H1 (cell line): ENCODE data around the gene CNTNAP1. TPM values are rescaled to one million over a fixed set of nuclear protein-coding genes. Genes with fewer than 3 reads are reported as not detected.

Experiments
- CTCF ChIA-PET: fragments of 300-600 bp; sonication (Branson Sonifier 250); formaldehyde crosslinking; loops from one replicate; lab custom pipeline; 2021; ENCODE audit not compliant: partially characterized antibody; lab: Charles Lee
- POLR2A ChIA-PET: fragments of 300-600 bp; sonication (Branson Sonifier 250); formaldehyde crosslinking; loops from one replicate; lab custom pipeline; 2021; ENCODE audit warnings: inconsistent platforms; ENCODE audit not compliant: partially characterized antibody; lab: Charles Lee
- DNase-seq, 2 experiments: peaks; one replicate each; pipeline versions ENCODE4 v3.0.0 to v3.0.0-alpha.2; 2010 to 2022; ENCODE audit warnings: low spot score in 2 of 2, low read depth in 1 of 2, mixed read lengths in 1 of 2
- FAIRE-seq: peaks from 2 replicates; lab custom pipeline; 2011; peaks lifted over from hg19 to GRCh38; lab: Jason Lieb, UNC
- H2AFZ ChIP-seq: 2 replicates; pipeline ENCODE4 v1.8.1; 2012; ENCODE audit warnings: low read length, inconsistent platforms
- H2AK5ac ChIP-seq: 2 replicates; pipeline ENCODE4 v1.6.1; 2013; ENCODE audit warnings: low read depth, low read length
- H2BK120ac ChIP-seq: replicated peaks from 2 replicates; pipeline ENCODE3; 2013; ENCODE audit warnings: low read depth, low read length, inconsistent platforms
- H2BK12ac ChIP-seq: 2 replicates; pipeline ENCODE4 v1.6.1; 2013; ENCODE audit warnings: low read depth, low read length
- H2BK15ac ChIP-seq: 2 replicates; pipeline ENCODE4 v1.6.1; 2013; ENCODE audit warnings: low read length
- H2BK20ac ChIP-seq: 2 replicates; pipeline ENCODE4 v1.6.1; 2013; ENCODE audit warnings: low read length
- H2BK5ac ChIP-seq: 2 replicates; pipeline ENCODE4 v1.6.1; 2013; ENCODE audit warnings: low read depth, low read length
- H3K14ac ChIP-seq: 2 replicates; pipeline ENCODE4 v1.6.1; 2013; ENCODE audit warnings: inconsistent platforms; ENCODE audit not compliant: insufficient read length
- H3K18ac ChIP-seq: 2 replicates; pipeline ENCODE4 v1.6.1; 2013; ENCODE audit warnings: low read length; ENCODE audit errors: extremely low read depth
- H3K23ac ChIP-seq: 2 replicates; pipeline ENCODE4 v1.6.1; 2013; ENCODE audit warnings: inconsistent platforms; ENCODE audit not compliant: insufficient read length
- H3K23me2 ChIP-seq: 2 replicates; pipeline ENCODE4 v1.6.1; 2013; ENCODE audit warnings: low read depth, low read length
- H3K27ac ChIP-seq: 2 replicates; pipeline ENCODE4 v1.6.1; 2011; ENCODE audit warnings: low read depth, low read length, inconsistent platforms
- H3K27me3 ChIP-seq, 4 experiments: replicated peaks in 1 of 4; 1 replicate in 1 of 4; 2 replicates in 3 of 4; pipeline versions ENCODE4 v1.6.1 to v1.8.1; 2011 to 2013; ENCODE audit warnings: low read length in 3 of 4, mild to moderate bottlenecking in 3 of 4, inconsistent platforms in 2 of 4, mixed read lengths in 2 of 4, moderate library complexity in 1 of 4; ENCODE audit not compliant: control insufficient read depth in 3 of 4, insufficient read depth in 3 of 4; ENCODE audit errors: extremely low read depth in 1 of 4
- H3K36me3 ChIP-seq, 4 experiments: 2 replicates each; pipeline versions ENCODE4 v1.6.1 to v1.8.1; 2011 to 2013; ENCODE audit warnings: mild to moderate bottlenecking in 4 of 4, low read length in 3 of 4, moderate library complexity in 2 of 4, control low read depth in 1 of 4, inconsistent platforms in 1 of 4; ENCODE audit not compliant: insufficient read depth in 4 of 4, control insufficient read depth in 2 of 4
- H3K4ac ChIP-seq: replicated peaks from 2 replicates; pipeline ENCODE3; 2013; ENCODE audit warnings: low read length, low read depth, mixed read lengths, inconsistent platforms; ENCODE audit not compliant: insufficient read length
- H3K4me1 ChIP-seq, 4 experiments: replicated peaks in 1 of 4; 1 replicate in 1 of 4; 2 replicates in 3 of 4; pipeline versions ENCODE4 v1.6.1 to v1.8.1; 2011 to 2013; ENCODE audit warnings: low read length in 3 of 4, inconsistent platforms in 2 of 4, mixed read lengths in 1 of 4; ENCODE audit not compliant: insufficient read depth in 4 of 4, control insufficient read depth in 3 of 4
- H3K4me2 ChIP-seq, 2 experiments: 2 replicates each; pipeline versions ENCODE4 v1.6.1 to v1.8.1; 2011 to 2013; ENCODE audit warnings: low read depth in 2 of 2, low read length in 2 of 2, control low read depth in 1 of 2, inconsistent platforms in 1 of 2, mild to moderate bottlenecking in 1 of 2; ENCODE audit not compliant: insufficient read depth in 1 of 2
- H3K4me3 ChIP-seq, 4 experiments: fragments of 200-600, 300-600 bp in 1 of 4; sonication (generic), shearing (Covaris generic), sonication (Bioruptor Twin) in 1 of 4; 2 replicates each; pipeline versions ENCODE4 v1.5.1 to v1.8.1; 2011 to 2016; ENCODE audit warnings: low read length in 4 of 4, low read depth in 3 of 4, control low read depth in 2 of 4, inconsistent platforms in 2 of 4, mild to moderate bottlenecking in 2 of 4, mixed read lengths in 1 of 4, moderate library complexity in 1 of 4; ENCODE audit not compliant: insufficient read depth in 2 of 4; ENCODE audit errors: extremely low read depth in 1 of 4
- H3K56ac ChIP-seq: replicated peaks from 2 replicates; pipeline ENCODE3; 2013; ENCODE audit warnings: low read depth, mild to moderate bottlenecking, mixed read lengths, low read length, inconsistent platforms; ENCODE audit not compliant: insufficient read length
- H3K79me1 ChIP-seq: 2 replicates; pipeline ENCODE4 v1.6.1; 2013; ENCODE audit warnings: low read depth, low read length, control low read depth
- H3K79me2 ChIP-seq, 2 experiments: 2 replicates each; pipeline versions ENCODE4 v1.6.1 to v1.8.1; 2012 to 2013; ENCODE audit warnings: low read length in 2 of 2, mild to moderate bottlenecking in 2 of 2, inconsistent platforms in 1 of 2; ENCODE audit not compliant: insufficient read depth in 2 of 2, control insufficient read depth in 1 of 2
- H3K9ac ChIP-seq, 4 experiments: replicated peaks in 1 of 4; 1 replicate in 1 of 4; 2 replicates in 3 of 4; pipeline versions ENCODE4 v1.6.1 to v1.8.1; 2011 to 2013; ENCODE audit warnings: low read depth in 3 of 4, low read length in 3 of 4, control low read depth in 2 of 4, mild to moderate bottlenecking in 2 of 4, moderate library complexity in 2 of 4, inconsistent platforms in 1 of 4; ENCODE audit errors: extremely low read depth in 1 of 4
- H3K9me3 ChIP-seq, 2 experiments: 2 replicates each; pipeline versions ENCODE4 v1.6.1 to v1.8.1; 2012 to 2013; ENCODE audit warnings: mild to moderate bottlenecking in 2 of 2, moderate library complexity in 2 of 2, control low read depth in 1 of 2, inconsistent platforms in 1 of 2, low read depth in 1 of 2, low read length in 1 of 2, mixed read lengths in 1 of 2; ENCODE audit not compliant: insufficient read depth in 2 of 2
- H4K20me1 ChIP-seq, 2 experiments: replicated peaks in 1 of 2; 2 replicates each; pipeline versions ENCODE3 to v1.8.1; 2011 to 2013; ENCODE audit warnings: inconsistent platforms in 2 of 2, low read length in 2 of 2, mild to moderate bottlenecking in 1 of 2; ENCODE audit not compliant: insufficient read depth in 2 of 2, control insufficient read depth in 1 of 2
- H4K5ac ChIP-seq: 2 replicates; pipeline ENCODE4 v1.6.1; 2013; ENCODE audit warnings: low read length, low read depth, mixed read lengths, inconsistent platforms; ENCODE audit not compliant: insufficient read length
- H4K8ac ChIP-seq: 2 replicates; pipeline ENCODE4 v1.8.0; 2013; ENCODE audit warnings: mild to moderate bottlenecking, moderate library complexity, low read length, inconsistent platforms; ENCODE audit not compliant: insufficient read depth; ENCODE audit errors: extremely low read depth
- H4K91ac ChIP-seq: replicated peaks from 2 replicates; pipeline ENCODE3; 2013; ENCODE audit warnings: low read length, mixed read lengths, inconsistent platforms; ENCODE audit not compliant: insufficient read length
- CEBPB ChIP-seq: IDR thresholded peaks from 2 replicates; pipeline ENCODE4 v1.6.1; 2012; ENCODE audit warnings: low read depth, low read length
- CREB1 ChIP-seq: IDR thresholded peaks from 2 replicates; pipeline ENCODE4 v1.6.1; 2012; ENCODE audit warnings: inconsistent platforms
- EZH2 ChIP-seq: fragments of 200-600 bp; sonication (generic); IDR thresholded peaks from 2 replicates; pipeline ENCODE4 v1.7.1; 2012; ENCODE audit warnings: low read depth, mild to moderate bottlenecking, moderate library complexity, low read length, inconsistent platforms; ENCODE audit not compliant: severe bottlenecking
- FOSL1 ChIP-seq: IDR thresholded peaks from 2 replicates; pipeline ENCODE4 v1.6.1; 2011; ENCODE audit warnings: mild to moderate bottlenecking, low read depth, low read length, moderate library complexity; ENCODE audit not compliant: insufficient read depth
- KDM5A ChIP-seq: fragments of 200-600 bp; IDR thresholded peaks from 2 replicates; pipeline ENCODE4 v1.7.1; 2012; ENCODE audit warnings: mild to moderate bottlenecking, low read length, inconsistent platforms, mixed read lengths
- POLR2AphosphoS5 ChIP-seq: IDR thresholded peaks from 2 replicates; pipeline ENCODE4 v1.6.1; 2011; ENCODE audit warnings: low read depth, low read length
- RAD21 ChIP-seq, 2 experiments: IDR thresholded peaks in 1 of 2; conservative IDR thresholded peaks in 1 of 2; 2 replicates each; pipeline ENCODE4 v1.6.1; 2011; ENCODE audit warnings: low read depth in 2 of 2, low read length in 2 of 2, improper control_type of control experiment in 1 of 2, inconsistent platforms in 1 of 2, mild to moderate bottlenecking in 1 of 2, moderate library complexity in 1 of 2
- SP1 ChIP-seq: IDR thresholded peaks from 2 replicates; pipeline ENCODE4 v1.6.1; 2011; ENCODE audit warnings: low read depth, low read length
- SP2 ChIP-seq: IDR thresholded peaks from 2 replicates; pipeline ENCODE4 v1.6.1; 2012; ENCODE audit warnings: mild to moderate bottlenecking, low read length, inconsistent platforms
- SP4 ChIP-seq: IDR thresholded peaks from 2 replicates; pipeline ENCODE4 v1.6.1; 2012; ENCODE audit warnings: low read length, inconsistent platforms
- WGBS, 2 experiments: shearing (Covaris generic) in 1 of 2; methylation state at CpG; one replicate each; pipeline versions ENCODE4 v1.1.6 to v1.1.7; 2013 to 2015; ENCODE audit warnings: low lambda C conversion rate in 2 of 2, mixed read lengths in 2 of 2, inconsistent platforms in 1 of 2, low coverage in 1 of 2, missing lambda C conversion rate in 1 of 2; ENCODE audit not compliant: insufficient replicate concordance in 2 of 2, insufficient coverage in 1 of 2, insufficient read length in 1 of 2; ENCODE audit errors: extremely low coverage in 1 of 2, missing lambda C conversion rate in 1 of 2; 5-methylcytosine and 5-hydroxymethylcytosine counted together
- polyA plus RNA-seq, 7 experiments: library from polyadenylated mRNA; depleted of rRNA in 3 of 7; stranded (reverse) in 5 of 7; unstranded in 2 of 7; fragments of >200 nt in 5 of 7; fragments of 200-250 nt in 2 of 7; gene quantifications; 1 replicate in 5 of 7; 2 replicates in 1 of 7; 4 replicates in 1 of 7; pipeline versions ENCODE4 v1.2.1 to v1.2.3, GENCODE V29; 2011 to 2013; ENCODE audit warnings: missing spikeins in 2 of 7, mixed read lengths in 2 of 7
- total RNA-seq: library from RNA; stranded (reverse); fragmentation: NEBNext Ultra II Directional; extraction: Animal tissue kit (Norgen Biotek cat#: 25700); gene quantifications from 2 replicates; pipeline ENCODE4 v1.2.1, GENCODE V29; 2021
- TF ChIP-seq, protein P1 (sequence below), 3 experiments: IDR thresholded peaks; 1 replicate in 2 of 3; 2 replicates in 1 of 3; pipeline versions ENCODE4 v1.5.1 to v1.6.1; 2011; ENCODE audit warnings: low read length in 3 of 3, mild to moderate bottlenecking in 3 of 3, inconsistent platforms in 2 of 3, low read depth in 1 of 3, moderate library complexity in 1 of 3; ENCODE audit not compliant: insufficient read depth in 1 of 3; ENCODE audit errors: control extremely low read depth in 1 of 3

The CNTNAP1 gene
- total and polyA plus RNA-seq, 2 of the 8 experiments (the other 6 are each of a cell fraction or from before 2014, with no cell fraction given), result 4.7 to 10.0 TPM

DNA sequence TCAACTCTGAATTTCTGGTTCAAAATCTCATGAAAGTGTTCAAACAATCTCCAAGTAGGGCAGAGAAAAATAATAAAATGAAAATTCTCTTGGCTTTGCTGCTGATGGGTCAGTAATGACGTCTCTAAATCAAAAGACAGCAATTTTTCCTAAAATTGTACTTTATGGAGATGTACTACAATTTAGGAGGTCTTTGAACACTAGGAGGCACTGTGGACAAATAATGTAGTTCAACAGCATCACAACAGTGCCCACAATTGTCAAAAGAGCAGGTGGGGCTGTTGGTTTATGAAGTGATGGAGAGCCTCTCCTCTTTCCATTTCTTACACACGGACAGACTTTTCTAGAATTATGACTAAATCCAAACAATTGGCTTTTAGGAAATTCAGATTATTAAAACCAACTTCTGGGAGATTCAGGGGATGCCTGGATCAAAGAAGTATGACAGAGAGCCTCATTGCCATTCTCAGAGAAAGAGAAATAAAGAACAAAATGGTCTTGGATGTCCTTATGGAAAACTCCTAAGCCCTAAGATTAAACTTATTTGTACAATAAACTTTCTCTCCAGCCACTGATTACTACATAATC lies 38.8 kb downstream of the CNTNAP1 start:
- DNase-seq, result no peak
- Histone ChIP-seq H3K4me1 (no peaks in the 10 kb centered on the region), H3K56ac (no peak overlapping the region), H2BK15ac (no peak overlapping the region), H2BK20ac (no peak overlapping the region), H4K5ac (no peak overlapping the region), H2BK5ac (no peak overlapping the region), H3K18ac (no peak overlapping the region), H3K79me1 (no peaks in the 10 kb centered on the region), H4K8ac (no peak overlapping the region), H2AFZ (no peak overlapping the region), H3K27me3 (no peaks in the 10 kb centered on the region), H3K4me2 (no peak overlapping the region), H4K20me1 (peaks cover 0 to 2% of the 10 kb centered on the region in 2 experiments), H3K4ac (no peak overlapping the region), H3K23ac (no peak overlapping the region), H3K36me3 (peaks cover 17 to 50% (median 31%) of the 10 kb centered on the region in 4 experiments), H3K9me3 (no peaks in the 10 kb centered on the region), H3K9ac (no peak overlapping the region), H4K91ac (no peak overlapping the region), H2BK120ac (no peak overlapping the region), H3K14ac (no peak overlapping the region), H3K23me2 (no peaks in the 10 kb centered on the region), H3K79me2 (no peaks in the 10 kb centered on the region), H3K4me3 (no peak overlapping the region), H2BK12ac (no peak overlapping the region), H2AK5ac (no peak overlapping the region), H3K27ac (no peak overlapping the region)
- FAIRE-seq, result no peak
- 57% methylated on average over 2 of the region's 2 CpGs; no CpG with 5 or more reads in 1 of the 2 experiments for WGBS, 2 experiments
- POLR2A ChIA-PET, result interaction anchor here (1.2 kb wide), 1 partner anchor 52 kb away, joined by 3 read pairs; the partner anchor contains the start of gene VPS25
- CTCF ChIA-PET, result interaction anchor here (0.7 to 3.7 kb wide), 5 partner anchors 11 to 52 kb away, joined by 3 to 24 read pairs (median 4); no protein-coding TSS in a partner anchor
- TF ChIP-seq SP4 (no peak), FOSL1 (no peak), RAD21 (IDR thresholded peaks at IDR 0.05 in 1 of 2, conservative IDR thresholded peaks at IDR 0.05 in 1 of 2; ENCODE audit: low read depth in 2 of 2, low read length in 2 of 2) (peak; percentile 71 to 77), POLR2AphosphoS5 (no peak), SP2 (no peak), KDM5A (no peak), SP1 (no peak), CREB1 (no peak), CEBPB (no peak), EZH2 (no peak)
- TF ChIP-seq, protein P1, sequence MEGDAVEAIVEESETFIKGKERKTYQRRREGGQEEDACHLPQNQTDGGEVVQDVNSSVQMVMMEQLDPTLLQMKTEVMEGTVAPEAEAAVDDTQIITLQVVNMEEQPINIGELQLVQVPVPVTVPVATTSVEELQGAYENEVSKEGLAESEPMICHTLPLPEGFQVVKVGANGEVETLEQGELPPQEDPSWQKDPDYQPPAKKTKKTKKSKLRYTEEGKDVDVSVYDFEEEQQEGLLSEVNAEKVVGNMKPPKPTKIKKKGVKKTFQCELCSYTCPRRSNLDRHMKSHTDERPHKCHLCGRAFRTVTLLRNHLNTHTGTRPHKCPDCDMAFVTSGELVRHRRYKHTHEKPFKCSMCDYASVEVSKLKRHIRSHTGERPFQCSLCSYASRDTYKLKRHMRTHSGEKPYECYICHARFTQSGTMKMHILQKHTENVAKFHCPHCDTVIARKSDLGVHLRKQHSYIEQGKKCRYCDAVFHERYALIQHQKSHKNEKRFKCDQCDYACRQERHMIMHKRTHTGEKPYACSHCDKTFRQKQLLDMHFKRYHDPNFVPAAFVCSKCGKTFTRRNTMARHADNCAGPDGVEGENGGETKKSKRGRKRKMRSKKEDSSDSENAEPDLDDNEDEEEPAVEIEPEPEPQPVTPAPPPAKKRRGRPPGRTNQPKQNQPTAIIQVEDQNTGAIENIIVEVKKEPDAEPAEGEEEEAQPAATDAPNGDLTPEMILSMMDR (IDR thresholded peaks at IDR 0.05; ENCODE audit: control extremely low read depth in 1 of 3, insufficient read depth in 1 of 3, low read depth in 1 of 3, low read length in 3 of 3), result peak in 2 of 3 experiments; percentile 60 to 61; a peak in 3 of 4 replicates
